HG03103 (cell line): ENCODE data around the gene HVCN1.

ENCODE experiments used
- ATAC-seq: cut with Tn5 transposase; IDR thresholded peaks from one replicate; pipeline ENCODE4 v1.9.1; 2021; ENCODE audit warnings: low read depth; ENCODE audit not compliant: unreplicated experiment

HVCN1 gene

GRCh38 chr12:110699591-110700445 lies 10.9 kb upstream of the HVCN1 start:
- no peak for ATAC-seq

- peak; percentile 79 for ATAC-seq
Measured at GRCh38 chr12:110698171-110698902, 9.4 kb upstream of the HVCN1 start.

GRCh38 chr12:110697236-110697635 lies 8.3 kb upstream of the HVCN1 start:
- no peak for ATAC-seq

- ATAC-seq = no peak
Measured at GRCh38 chr12:110696283-110696682, 7.4 kb upstream of the HVCN1 start.

- no peak for ATAC-seq
Measured at GRCh38 chr12:110694330-110694901, 5.5 kb upstream of the HVCN1 start.

GRCh38 chr12:110693731-110694130 lies 4.8 kb upstream of the HVCN1 start:
- no peak for ATAC-seq

GRCh38 chr12:110690127-110690430 lies 1.2 kb upstream of the HVCN1 start:
- ATAC-seq = no peak

- no peak for ATAC-seq
Measured at GRCh38 chr12:110689281-110690126, 589 bp upstream of the HVCN1 start.

- no peak for ATAC-seq
Measured at GRCh38 chr12:110687396-110688169, 1.3 kb downstream of the HVCN1 start.

- no peak for ATAC-seq
Measured at GRCh38 chr12:110686294-110686903, 2.5 kb downstream of the HVCN1 start.

- no peak for ATAC-seq
Measured at GRCh38 chr12:110684312-110684836, 4.5 kb downstream of the HVCN1 start.

- no peak for ATAC-seq
Measured at GRCh38 chr12:110683888-110684287, 5.0 kb downstream of the HVCN1 start.

GRCh38 chr12:110680032-110680431 lies 8.9 kb downstream of the HVCN1 start:
- no peak for ATAC-seq

GRCh38 chr12:110679201-110679600 lies 9.7 kb downstream of the HVCN1 start:
- no peak for ATAC-seq

- ATAC-seq = no peak
Measured at GRCh38 chr12:110677982-110678381, 10.9 kb downstream of the HVCN1 start.

GRCh38 chr12:110677206-110677911 lies 11.6 kb downstream of the HVCN1 start:
- peak; percentile 72 for ATAC-seq

GRCh38 chr12:110676171-110676570 lies 12.7 kb downstream of the HVCN1 start:
- ATAC-seq = no peak

- peak; percentile 60 for ATAC-seq
Measured at GRCh38 chr12:110670161-110670701, 18.7 kb downstream of the HVCN1 start.

GRCh38 chr12:110669193-110669502 lies 19.8 kb downstream of the HVCN1 start:
- ATAC-seq = no peak
